Thoracic aorta (tissue), 2 donors: ENCODE results near the gene TRIM47. TPM values are rescaled to one million over a fixed set of nuclear protein-coding genes. Genes with fewer than 3 reads are reported as not detected.
A peak's percentile ranks its signal among the peaks of the same experiment; 100 is the strongest.

Source experiments
- ATAC-seq: fragments of 150-250 bp; one replicate; pipeline ENCODE4 v1.8.0; 2017; ENCODE audit warnings: low read depth; ENCODE audit not compliant: insufficient number of reproducible peaks, low FRiP score
- DNase-seq: peaks from one replicate; pipeline ENCODE4 v3.0.0-alpha.2; 2020; ENCODE audit warnings: low spot score
- H3K27ac ChIP-seq, 2 donors: fragments of 200-600 bp; sonication (generic); 1 replicate in 1 of 2; 2 replicates in 1 of 2; pipeline ENCODE4 v1.5.1; 2016; ENCODE audit warnings: mild to moderate bottlenecking in 2 of 2, moderate library complexity in 2 of 2
- H3K27me3 ChIP-seq: fragments of 200-600 bp; sonication (generic); replicated peaks from 2 replicates; pipeline ENCODE4 v1.6.0; 2016; ENCODE audit warnings: mild to moderate bottlenecking; ENCODE audit not compliant: insufficient read depth
- H3K36me3 ChIP-seq: fragments of 200-600 bp; sonication (generic); one replicate; pipeline ENCODE4 v1.5.1; 2016
- H3K4me1 ChIP-seq, 2 donors: fragments of 200-600 bp; sonication (generic); 1 replicate in 1 of 2; 2 replicates in 1 of 2; pipeline versions ENCODE4 v1.5.1 to v1.6.0; 2016; ENCODE audit warnings: low read depth in 2 of 2, mild to moderate bottlenecking in 1 of 2; ENCODE audit not compliant: control insufficient read depth in 1 of 2
- H3K4me3 ChIP-seq: fragments of 200-600 bp; sonication (generic); 2 replicates; pipeline ENCODE4 v1.5.1; 2016; ENCODE audit warnings: mild to moderate bottlenecking
- H3K9me3 ChIP-seq: fragments of 200-600 bp; sonication (generic); 2 replicates; pipeline ENCODE4 v1.5.1; 2016
- CTCF ChIP-seq: fragments of 200-600 bp; sonication (generic); IDR thresholded peaks from one replicate; pipeline ENCODE4 v1.5.1; 2019; ENCODE audit warnings: antibody characterized with exemption
- total RNA-seq, 2 donors: library from RNA; depleted of rRNA; stranded (reverse); fragments of >200 nt; gene quantifications; one replicate each; pipeline versions ENCODE4 v1.1.0 to v1.2.3, GENCODE V29; 2016

The TRIM47 gene
- 10 to 100 TPM; 58.9 to 94.0 TPM for total RNA-seq

GRCh38 chr17:75878174-75878998, at the start of gene TRIM47:
TSS of gene TRIM47 (minus strand) at chr17:75878581. CDS start at chr17:75878548, 33 bp downstream.
- peak; percentile 33 for TF ChIP-seq CTCF
- H3K9me3 ChIP-seq, result no peaks in the 10 kb centered on the region

GRCh38 chr17:75927286-75927922, 49.0 kb upstream of the TRIM47 start:
- H3K9me3 ChIP-seq, result no peaks in the 10 kb centered on the region
- TF ChIP-seq CTCF, result no peak
- no peaks in the 10 kb centered on the region for H3K27me3 ChIP-seq
- no peak for DNase-seq
- H3K36me3 ChIP-seq, result peaks cover 7% of the 10 kb centered on the region
- H3K27ac ChIP-seq, result no peak overlapping the region
- ATAC-seq, result no peak
- H3K4me3 ChIP-seq, result no peak overlapping the region
- H3K4me1 ChIP-seq, result no peaks in the 10 kb centered on the region

More at GRCh38 chr17:75878174-75878998, at the start of gene TRIM47:
- Histone ChIP-seq H3K36me3 (peaks cover 7% of the 10 kb centered on the region), H3K27ac (peak within 1 kb of the TSS; percentile 93 to 99), H3K4me1 (peaks cover 35 to 44% of the 10 kb centered on the region in 2 donors), H3K27me3 (no peaks in the 10 kb centered on the region), H3K4me3 (peak within 1 kb of the TSS; percentile 78)
- DNase-seq (no peak), ATAC-seq (no peak)

- DNase-seq (no peak), ATAC-seq (no peak)
- no peak overlapping the region for H3K4me3 ChIP-seq
- H3K27me3 ChIP-seq, result no peaks in the 10 kb centered on the region
- H3K9me3 ChIP-seq, result no peaks in the 10 kb centered on the region
- H3K36me3 ChIP-seq, result peaks cover 7% of the 10 kb centered on the region
- H3K4me1 ChIP-seq, result no peaks in the 10 kb centered on the region
- TF ChIP-seq CTCF, result no peak
- no peak overlapping the region for H3K27ac ChIP-seq
Measured at GRCh38 chr17:75926456-75926855, 48.1 kb upstream of the TRIM47 start.

- peaks cover 7% of the 10 kb centered on the region for H3K36me3 ChIP-seq
Measured at GRCh38 chr17:75925912-75926311, 47.5 kb upstream of the TRIM47 start.

More at GRCh38 chr17:75925912-75926311, 47.5 kb upstream of the TRIM47 start:
- DNase-seq (no peak), ATAC-seq (no peak)
- Histone ChIP-seq H3K27ac (no peak overlapping the region), H3K27me3 (no peaks in the 10 kb centered on the region), H3K9me3 (no peaks in the 10 kb centered on the region), H3K4me3 (no peak overlapping the region), H3K4me1 (no peaks in the 10 kb centered on the region)
- TF ChIP-seq CTCF, result no peak
